ENCODE measurements around the gene CACNA1E.

DNA sequence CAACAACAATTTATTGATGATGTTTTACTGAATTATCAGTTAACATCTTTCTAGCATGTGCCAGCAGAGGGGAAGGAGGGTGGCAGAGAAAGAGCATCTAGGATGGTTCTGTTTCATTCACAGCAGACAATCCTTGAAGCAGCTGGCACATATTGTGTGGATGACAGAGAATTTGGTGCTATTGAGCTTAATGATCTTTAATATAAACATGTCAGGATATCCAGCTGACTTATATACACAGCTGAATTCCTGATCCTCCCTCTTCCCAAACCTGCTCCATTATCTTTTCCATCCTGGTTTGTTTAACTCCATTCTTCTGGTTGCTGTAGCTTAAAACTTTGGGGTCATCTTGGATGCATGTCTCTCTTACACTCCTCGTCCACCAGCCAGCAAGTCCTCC, 218.6 kb downstream of the CACNA1E start:
- TF ChIP-seq, protein P1, sequence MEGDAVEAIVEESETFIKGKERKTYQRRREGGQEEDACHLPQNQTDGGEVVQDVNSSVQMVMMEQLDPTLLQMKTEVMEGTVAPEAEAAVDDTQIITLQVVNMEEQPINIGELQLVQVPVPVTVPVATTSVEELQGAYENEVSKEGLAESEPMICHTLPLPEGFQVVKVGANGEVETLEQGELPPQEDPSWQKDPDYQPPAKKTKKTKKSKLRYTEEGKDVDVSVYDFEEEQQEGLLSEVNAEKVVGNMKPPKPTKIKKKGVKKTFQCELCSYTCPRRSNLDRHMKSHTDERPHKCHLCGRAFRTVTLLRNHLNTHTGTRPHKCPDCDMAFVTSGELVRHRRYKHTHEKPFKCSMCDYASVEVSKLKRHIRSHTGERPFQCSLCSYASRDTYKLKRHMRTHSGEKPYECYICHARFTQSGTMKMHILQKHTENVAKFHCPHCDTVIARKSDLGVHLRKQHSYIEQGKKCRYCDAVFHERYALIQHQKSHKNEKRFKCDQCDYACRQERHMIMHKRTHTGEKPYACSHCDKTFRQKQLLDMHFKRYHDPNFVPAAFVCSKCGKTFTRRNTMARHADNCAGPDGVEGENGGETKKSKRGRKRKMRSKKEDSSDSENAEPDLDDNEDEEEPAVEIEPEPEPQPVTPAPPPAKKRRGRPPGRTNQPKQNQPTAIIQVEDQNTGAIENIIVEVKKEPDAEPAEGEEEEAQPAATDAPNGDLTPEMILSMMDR (IDR thresholded peaks at IDR 0.05) = no peak
- no peak for TF ChIP-seq POLR2A (IDR thresholded peaks at IDR 0.05)
